AG08396 (cell line): ENCODE results near the gene EID1.
"Not testable (repeated sequence)": the region's sequence is repeated elsewhere in the genome, so short reads cannot be mapped to it uniquely, and the experiment has no call there.

Experiments
- DNase-seq: peaks from one replicate; pipeline ENCODE4 v3.0.0; 2012; ENCODE audit warnings: low spot score, mixed read lengths

The EID1 gene

GRCh38 chr15:48877630-48878595 is at the start of gene EID1:
TSS of gene EID1 (plus strand) at chr15:48878134. CDS start at chr15:48878177, 43 bp downstream.
- peak; percentile 92 for DNase-seq

DNA sequence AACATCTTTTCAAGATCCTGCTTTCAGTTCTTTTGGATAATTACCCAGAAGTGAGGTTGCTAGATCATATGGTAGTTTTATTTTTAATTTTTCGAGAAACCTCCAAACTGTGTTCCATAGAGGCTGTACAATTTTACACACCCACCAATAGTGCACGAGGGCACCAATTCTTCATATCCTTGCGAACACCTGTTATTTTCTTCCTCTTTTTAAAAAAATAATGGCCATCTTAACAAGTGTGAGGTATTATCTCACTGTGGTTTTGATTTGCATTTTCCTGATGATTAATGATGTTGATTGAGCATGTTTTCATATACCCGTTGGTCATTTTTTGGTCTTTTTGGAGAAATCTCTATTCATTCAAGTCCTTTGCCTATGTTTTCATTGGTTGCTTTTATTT is 49.5 kb upstream of the EID1 start:
- no peak for DNase-seq

DNA sequence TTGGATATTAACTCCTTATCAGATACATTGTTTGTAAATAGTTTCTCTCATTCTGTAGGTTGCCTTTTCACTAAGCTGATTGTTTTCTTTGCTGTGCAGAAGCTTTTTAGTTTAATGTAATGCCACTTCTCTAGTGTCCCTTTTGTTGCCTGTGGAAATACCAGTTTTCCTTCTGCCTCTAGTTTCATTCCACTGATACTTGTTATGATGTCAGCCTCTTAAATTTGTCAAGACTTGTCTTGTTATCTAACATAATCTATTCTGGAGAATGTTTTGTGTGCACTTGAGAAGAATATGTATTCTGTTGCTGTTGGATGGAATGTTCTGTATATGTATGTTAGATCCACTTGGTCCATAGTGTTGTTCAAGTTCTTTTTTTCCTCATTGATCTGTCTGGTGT is 49.0 kb upstream of the EID1 start:
- no peak for DNase-seq

GRCh38 chr15:48832648-48833047 is 45.3 kb upstream of the EID1 start:
- no peak for DNase-seq

DNA sequence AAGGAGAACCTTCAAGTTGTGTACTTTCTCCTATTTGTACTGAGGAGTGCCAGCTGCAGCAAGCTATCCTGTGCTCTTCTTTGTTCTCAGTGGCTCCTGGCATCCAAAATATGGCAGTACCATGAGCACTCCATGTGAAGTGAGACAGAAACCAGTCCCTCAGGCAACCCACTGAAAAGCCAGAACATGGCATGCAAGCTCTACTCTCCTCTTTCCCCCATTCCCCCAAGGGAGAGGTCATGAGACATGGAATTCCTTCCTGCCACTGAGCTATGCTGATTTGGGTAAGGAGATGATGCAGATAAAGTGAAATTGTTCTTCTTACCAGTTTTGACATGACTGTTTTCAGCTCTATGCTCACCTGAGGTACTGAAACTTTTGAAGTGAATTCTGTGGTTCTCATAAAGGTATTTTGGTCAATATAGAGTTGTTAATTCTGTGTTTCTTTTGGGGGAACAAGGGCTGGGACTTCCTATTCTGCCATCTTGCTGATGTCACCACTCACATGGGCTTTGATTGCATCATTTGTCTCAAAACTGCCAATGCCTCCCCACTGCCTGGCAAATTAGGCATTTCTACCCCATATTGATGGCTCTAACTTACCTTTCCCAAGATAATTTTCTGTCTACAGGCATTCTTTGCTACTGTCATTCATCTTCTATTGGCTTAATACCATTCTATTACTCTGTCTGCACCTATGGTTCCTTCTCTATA is 44.3 kb upstream of the EID1 start:
- DNase-seq = no peak

DNA sequence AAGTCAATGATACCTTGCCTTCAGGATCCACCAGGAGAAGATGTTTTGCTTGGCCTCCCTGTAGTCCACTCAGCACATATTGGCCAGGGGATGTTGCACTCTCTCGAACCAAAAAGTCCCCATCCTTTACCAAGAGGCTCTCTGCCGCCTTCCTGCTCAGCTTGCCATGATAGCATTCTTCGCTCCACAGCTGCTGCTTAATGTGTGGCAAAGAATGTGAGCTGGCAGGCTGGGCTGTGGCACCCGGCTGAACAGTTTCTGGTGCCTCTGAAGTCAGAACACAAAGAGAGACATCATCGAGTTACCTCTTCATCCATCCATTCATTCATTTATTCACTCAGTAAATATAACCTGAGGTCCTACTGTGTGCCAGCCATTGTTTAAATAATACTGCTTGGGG is 43.2 kb upstream of the EID1 start:
- DNase-seq = no peak

DNA sequence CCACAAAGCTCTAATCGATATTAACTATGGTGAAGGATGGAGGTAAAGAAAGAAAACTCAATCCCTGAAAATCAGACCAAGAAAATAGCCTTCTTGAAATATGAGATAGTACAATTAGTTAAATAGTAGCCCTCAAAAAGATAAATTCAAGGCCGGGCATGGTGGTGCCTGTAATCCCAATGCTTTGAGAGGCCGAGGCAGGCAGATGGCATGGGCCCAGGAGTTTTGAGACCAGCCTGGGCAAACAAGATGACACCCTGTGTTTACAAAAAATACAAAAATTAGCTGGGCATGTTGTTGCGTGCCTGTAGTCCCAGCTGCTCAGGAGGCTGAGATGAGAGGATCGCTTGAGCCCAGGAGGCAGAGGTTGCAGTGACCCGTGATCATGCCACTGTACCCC is 35.4 kb upstream of the EID1 start:
- DNase-seq = no peak

DNA sequence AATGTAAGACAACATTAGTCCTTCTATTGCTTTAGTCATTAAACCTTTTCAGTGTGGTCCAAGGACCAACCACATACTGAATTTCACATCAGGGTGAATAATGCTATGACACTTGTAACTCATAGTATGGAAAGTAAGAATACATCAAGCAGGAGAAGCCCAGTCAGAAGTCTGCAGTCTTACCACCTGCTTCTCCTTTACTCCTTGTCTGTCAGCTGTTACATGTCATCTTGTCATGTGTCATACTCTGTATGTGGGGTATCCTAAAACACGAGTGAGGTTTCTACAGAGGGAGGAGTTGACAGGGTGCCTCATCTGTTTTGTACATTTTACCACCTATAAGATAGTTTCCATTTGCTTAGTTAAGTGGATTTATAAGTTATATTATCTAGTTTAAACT is 32.8 kb upstream of the EID1 start:
- no peak for DNase-seq

DNA sequence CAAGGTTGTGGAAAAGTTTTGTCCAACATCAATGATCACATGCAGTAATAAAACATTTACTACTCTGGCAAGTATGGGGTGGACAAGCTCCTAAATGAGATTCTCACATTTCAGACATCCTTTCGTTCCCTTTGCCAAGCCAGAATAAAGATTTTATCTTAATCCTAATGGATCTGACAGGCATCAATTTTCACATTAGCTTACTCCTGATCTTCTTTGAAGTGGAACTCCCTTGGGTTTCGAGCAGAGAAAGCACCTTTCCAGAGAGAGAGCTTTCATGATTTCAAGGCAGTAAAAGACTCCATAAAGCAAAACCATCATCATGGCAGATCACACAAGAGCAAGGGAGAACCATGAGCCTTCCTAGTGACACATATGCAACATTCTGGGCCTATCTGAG is 27.3 kb upstream of the EID1 start:
- DNase-seq = no peak

GRCh38 chr15:48851956-48852355 is 26.0 kb upstream of the EID1 start:
- DNase-seq = no peak

GRCh38 chr15:48854434-48854833 is 23.5 kb upstream of the EID1 start:
- DNase-seq = not testable (repeated sequence)

DNA sequence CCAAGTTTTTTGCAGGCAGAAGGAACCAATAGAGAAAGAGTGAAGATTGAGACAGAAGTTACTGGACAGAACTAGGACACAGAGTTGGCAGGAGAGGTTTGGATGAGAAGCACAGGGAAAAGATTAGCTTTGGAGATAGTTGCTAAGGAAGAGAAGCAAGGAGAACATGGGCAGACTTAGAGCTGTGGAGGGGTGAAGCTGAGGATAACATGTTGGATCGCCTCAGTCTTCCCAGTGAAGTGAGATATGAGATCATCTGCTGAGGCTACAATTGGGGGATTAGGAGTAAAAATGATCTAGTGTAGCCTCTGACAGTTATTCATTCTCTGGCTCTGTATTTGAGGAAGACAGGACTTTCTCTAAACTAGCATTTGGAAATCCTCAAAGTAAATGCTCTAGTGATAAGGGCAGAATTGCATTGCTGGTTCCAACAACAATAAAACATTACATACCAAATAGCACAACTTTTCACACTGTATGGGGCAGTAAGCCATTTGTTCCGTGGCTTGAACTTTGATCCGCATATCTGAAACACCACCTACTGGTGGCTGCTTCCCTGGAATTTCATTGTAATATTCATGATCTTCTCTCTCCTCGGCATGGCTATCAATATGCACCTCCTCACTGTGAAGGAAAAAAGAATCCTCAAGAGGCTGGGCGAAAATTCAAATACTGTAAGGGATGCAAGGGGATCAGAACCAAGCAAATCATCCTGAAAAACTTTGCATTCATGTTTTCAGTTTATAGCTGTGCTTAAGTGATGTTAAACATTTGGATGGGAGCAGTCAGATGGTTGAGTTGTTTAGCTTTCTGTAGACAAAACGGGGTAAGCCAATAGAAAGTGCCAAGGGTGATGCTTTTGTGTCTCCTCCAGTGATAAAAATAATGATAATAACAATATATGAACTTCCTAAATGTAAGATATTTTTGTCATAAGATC is 22.2 kb upstream of the EID1 start:
- DNase-seq = peak; percentile 34

DNA sequence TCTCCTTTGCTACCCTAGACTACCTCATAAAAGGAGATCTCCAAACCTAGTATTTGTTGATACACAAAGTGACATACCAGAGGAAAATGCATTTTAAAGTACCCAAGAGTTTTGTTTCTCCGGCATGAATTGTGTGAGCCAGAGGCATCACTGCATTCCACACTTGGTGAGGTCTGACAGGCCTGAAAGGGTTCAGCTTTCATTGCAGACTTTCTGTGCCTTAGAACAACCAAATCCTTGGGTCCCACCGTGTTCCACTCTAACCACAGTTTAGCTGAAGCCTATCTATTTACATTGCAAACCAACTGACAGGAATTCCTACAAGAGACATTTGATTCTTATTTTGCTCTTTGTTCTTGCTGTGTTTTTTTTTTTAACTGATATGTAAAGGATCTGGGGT is 21.0 kb upstream of the EID1 start:
- peak; percentile 54 for DNase-seq

- no peak for DNase-seq
Observed at GRCh38 chr15:48858401-48858800, 19.5 kb upstream of the EID1 start.

GRCh38 chr15:48859426-48859825 is 18.5 kb upstream of the EID1 start:
- DNase-seq = no peak

- DNase-seq = peak; percentile 40
Observed at GRCh38 chr15:48861813-48862431, 16.0 kb upstream of the EID1 start.

GRCh38 chr15:48862705-48863104 is 15.2 kb upstream of the EID1 start:
- DNase-seq = no peak

DNA sequence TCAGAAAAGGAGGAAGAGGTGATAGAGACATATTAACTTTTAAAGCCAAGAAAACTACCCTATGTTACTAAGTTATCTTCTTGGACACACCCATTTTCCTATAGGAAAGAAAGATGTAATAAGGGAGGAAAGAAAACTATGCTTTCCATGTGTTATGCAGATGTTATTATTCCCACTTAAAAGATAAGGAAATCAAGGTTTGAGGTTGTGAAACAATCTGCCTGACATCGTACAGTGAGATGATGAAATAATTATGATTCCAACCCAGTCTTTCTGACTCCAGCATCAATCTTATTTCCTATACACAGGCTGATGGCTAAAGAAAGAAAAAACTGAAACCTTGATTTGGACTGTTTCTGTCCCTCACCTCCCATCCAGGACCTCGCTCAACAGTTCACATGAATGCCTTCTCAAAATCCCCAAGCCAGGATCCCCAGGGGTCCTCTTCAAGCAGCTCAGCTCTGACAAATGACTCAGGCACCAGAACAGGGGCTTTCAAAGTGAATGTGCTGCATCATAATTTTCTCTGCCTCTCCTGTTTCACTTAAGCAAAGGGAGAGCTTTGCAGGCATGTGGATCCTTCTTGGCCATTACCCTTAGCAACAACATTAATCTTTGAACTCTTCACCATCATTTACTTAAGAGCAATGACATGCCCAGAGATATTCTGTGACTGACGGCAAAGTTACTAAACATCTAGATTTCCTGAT is 12.4 kb upstream of the EID1 start:
- DNase-seq = peak; percentile 16

DNA sequence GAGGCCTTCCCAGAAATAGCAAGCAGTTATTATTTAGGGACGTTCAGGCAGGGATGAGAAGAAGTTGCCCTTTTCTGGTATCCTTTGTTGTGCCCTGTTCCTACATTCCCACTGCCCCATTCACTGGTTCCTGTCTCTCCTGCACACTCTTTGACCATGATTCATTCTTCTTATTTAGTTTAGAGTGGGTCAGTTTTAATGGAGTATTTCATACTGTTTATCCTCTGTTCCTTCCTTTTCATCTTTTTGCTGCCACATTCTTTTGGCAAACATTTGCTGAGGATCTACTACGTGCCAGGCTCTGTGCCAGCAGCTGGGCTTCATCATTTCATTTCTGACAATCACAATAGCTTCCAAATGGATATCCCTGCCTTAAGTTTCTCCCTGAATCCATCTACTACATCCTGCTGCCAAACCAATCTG is 11.8 kb upstream of the EID1 start:
- peak; percentile 29 for DNase-seq

GRCh38 chr15:48868023-48868422 is 9.9 kb upstream of the EID1 start:
- no peak for DNase-seq

DNA sequence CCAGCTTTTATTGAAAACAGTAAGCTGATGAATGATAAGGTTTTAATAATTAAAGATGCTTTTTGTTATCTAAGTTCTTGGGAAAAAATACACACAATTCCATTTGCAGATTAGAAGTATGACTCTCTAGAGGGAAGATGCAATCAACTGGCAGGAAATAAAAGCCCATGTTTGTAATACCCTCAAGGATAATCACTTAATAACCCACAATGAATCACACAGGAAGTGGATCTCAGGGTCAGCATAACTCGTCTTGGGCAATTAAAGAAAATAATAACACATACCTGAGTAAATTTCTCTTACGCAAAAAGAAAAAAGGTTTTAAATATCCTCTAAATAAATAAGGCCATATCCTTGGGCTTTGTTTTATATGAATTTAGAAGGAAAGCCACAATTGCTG is 9.4 kb upstream of the EID1 start:
- DNase-seq = peak; percentile 38
